HG03108 (cell line): ENCODE measurements around the gene TRIM49B.
"Not testable (repeated sequence)": the region's sequence is repeated elsewhere in the genome, so short reads cannot be mapped to it uniquely, and the experiment has no call there.

ENCODE experiments used
- ATAC-seq: cut with Tn5 transposase; IDR thresholded peaks from one replicate; pipeline ENCODE4 v1.9.1; 2021; ENCODE audit warnings: moderate library complexity; ENCODE audit not compliant: unreplicated experiment

Gene TRIM49B, protein sequence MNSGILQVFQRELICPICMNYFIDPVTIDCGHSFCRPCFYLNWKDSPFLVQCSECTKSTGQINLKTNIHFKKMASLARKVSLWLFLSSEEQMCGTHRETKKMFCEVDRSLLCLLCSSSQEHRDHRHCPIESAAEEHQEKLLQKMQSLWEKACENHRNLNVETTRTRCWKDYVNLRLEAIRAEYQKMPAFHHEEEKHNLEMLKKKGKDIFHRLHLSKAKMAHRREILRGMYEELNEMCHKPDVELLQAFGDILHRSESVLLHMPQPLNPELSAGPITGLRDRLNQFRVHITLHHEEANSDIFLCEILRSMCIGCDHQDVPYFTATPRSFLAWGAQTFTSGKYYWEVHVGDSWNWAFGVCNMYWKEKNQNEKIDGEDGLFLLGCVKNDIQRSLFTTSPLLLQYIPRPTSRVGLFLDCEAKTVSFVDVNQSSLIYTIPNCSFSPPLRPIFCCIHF

DNA sequence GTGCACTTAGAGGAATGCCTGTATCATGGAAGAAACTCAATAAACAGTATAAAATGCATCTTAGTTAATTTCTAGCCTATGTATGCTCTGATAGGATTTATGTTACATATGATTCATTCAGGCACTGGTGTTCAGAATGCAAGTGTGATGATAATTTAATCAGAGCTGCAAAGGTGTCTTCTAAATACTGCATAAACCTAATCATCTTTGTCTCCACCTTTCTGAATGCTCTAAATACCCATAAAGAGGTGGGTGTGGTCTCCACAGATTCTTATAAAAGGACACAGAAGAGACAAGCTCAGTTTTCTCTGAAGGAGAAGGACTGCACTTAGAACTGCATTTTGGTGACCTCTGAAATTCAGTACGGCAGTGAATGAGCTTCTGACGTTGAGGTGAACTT is at the start of gene TRIM49B:
Gene TRIM49B, plus strand, starts transcription at position 301 of the 400 bp plus-strand sequence. CDS start 2,777 bp downstream, outside the sequence.
- ATAC-seq = not testable (repeated sequence)

DNA sequence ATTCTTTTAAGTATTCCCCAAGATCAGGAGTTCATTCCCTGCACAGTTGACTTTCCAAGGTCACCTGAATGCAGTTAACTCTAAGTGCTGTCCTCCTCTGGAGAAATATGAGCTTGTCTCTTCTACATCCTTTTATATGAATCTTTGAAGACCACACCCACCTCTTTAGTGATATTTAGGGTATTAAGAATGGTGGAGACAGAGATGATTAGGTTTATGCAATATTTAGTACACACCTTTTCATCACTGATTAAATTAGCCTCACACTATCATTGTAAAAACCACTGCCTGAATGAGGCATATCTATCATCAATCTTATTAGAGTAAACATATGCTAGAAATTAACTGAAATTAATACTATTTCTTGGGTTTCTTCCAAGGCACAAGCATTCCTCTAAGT is 44.8 kb upstream of the TRIM49B start, which contains the start of gene TRIM51G:
Gene TRIM51G, minus strand, starts transcription at position 101 of the 400 bp plus-strand sequence. CDS start 2,190 bp downstream, outside the sequence.
- not testable (repeated sequence) for ATAC-seq

DNA sequence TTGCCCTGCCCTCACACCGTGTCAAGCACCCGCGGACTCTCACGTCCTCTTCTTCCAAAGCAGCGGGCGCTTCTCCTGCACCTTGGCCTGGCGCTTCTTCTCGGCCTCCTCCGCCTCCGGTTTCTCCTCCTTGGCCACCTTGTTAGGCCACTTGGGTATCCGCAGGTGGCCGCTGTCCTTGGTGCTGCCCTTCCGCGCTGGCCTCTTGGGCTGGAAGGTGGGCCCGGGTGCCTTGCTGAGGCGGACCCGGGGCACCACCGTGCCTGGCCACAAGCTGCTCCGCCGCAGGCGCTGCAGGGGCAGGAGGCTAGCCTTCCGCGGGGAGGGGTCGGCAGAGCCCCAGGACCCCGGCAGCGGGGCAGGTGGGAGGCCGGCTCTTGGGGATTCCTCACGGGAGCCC is 19.6 kb downstream of the TRIM49B start:
- not testable (repeated sequence) for ATAC-seq

DNA sequence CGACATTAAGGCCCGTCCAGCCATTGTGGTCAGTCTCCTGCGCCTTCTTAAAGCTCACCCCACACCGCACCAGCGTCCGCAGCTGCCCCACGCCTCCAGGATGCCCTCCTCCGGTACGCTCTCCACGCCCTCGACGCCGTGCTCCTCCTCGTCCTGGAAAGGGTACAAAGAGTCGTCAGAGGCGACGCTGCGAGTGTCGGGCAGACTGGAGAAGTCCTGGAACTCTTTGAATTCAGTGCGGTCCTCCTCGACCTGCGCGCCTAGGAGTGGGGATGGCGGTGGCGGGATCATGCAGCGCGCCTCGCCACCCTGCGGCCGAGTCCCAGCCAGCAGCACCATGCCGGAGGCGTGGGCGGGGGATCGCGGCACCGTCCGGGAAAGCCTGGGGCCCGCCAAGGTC is 21.2 kb downstream of the TRIM49B start:
- not testable (repeated sequence) for ATAC-seq

DNA sequence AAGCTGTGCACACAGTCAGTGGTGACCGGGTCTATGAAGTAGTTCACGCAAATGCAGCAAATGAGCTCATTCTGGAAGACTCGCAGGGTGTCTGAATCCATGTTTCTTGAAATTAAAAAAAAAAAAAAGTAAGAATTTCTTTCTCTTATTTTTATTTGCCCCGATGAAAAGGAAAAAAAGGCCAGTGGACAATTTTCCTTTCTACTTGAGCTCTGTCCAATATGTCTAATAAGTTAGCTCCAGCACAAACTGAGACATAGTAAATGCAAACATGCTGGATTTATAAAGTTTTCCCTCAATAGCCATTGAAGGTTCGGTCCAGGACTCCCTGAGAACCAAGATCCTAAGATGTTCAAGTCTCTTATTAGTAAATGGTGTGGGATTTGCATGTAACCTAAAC is 30.4 kb downstream of the TRIM49B start, which contains the start of gene TRIM64C:
Gene TRIM64C, minus strand, starts transcription at position 101 of the 400 bp plus-strand sequence. Its CDS starts 0 bp downstream, at position 101.
- ATAC-seq = not testable (repeated sequence)

DNA sequence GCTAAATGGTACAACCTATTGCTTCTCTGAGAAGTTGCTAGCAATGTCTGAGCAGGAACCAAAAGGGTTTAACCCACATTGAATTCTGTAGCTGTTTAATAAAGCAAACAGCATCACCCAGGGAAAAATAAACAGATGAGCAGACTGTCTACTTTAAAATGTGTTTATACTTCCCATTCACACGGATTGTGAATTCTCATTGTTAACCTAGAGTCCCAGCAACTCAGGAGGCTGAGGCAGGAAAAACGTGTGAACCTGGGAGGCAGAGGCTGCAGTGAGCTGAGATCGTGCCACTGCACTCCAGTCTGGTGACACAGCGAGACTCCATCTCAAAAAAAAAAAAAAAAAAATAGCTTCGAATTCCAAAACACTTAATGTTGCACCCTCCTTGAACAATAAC is 41.3 kb downstream of the TRIM49B start:
- not testable (repeated sequence) for ATAC-seq
